ENCODE data around the gene DYNLT2B.
"Not testable (repeated sequence)": the region's sequence is repeated elsewhere in the genome, so short reads cannot be mapped to it uniquely, and the experiment has no call there.

GRCh38 chr3:196244166-196244565 is 73.9 kb downstream of the DYNLT2B start:
- TF ChIP-seq, protein P1, sequence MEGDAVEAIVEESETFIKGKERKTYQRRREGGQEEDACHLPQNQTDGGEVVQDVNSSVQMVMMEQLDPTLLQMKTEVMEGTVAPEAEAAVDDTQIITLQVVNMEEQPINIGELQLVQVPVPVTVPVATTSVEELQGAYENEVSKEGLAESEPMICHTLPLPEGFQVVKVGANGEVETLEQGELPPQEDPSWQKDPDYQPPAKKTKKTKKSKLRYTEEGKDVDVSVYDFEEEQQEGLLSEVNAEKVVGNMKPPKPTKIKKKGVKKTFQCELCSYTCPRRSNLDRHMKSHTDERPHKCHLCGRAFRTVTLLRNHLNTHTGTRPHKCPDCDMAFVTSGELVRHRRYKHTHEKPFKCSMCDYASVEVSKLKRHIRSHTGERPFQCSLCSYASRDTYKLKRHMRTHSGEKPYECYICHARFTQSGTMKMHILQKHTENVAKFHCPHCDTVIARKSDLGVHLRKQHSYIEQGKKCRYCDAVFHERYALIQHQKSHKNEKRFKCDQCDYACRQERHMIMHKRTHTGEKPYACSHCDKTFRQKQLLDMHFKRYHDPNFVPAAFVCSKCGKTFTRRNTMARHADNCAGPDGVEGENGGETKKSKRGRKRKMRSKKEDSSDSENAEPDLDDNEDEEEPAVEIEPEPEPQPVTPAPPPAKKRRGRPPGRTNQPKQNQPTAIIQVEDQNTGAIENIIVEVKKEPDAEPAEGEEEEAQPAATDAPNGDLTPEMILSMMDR (IDR thresholded peaks at IDR 0.05; ENCODE audit: poor library complexity): not testable (repeated sequence)
- TF ChIP-seq EZH2 (IDR thresholded peaks at IDR 0.05; ENCODE audit: borderline replicate concordance): not testable (repeated sequence)
